HG03469 (cell line): Measurements from ENCODE around the gene IL1RN.

Source experiments
- ATAC-seq: cut with Tn5 transposase; IDR thresholded peaks from one replicate; pipeline ENCODE4 v1.9.1; 2021; ENCODE audit warnings: mild to moderate bottlenecking, moderate library complexity, moderate number of reproducible peaks; ENCODE audit not compliant: unreplicated experiment

Gene IL1RN

GRCh38 chr2:113171334-113172075 lies 44.1 kb downstream of the IL1RN start:
- no peak for ATAC-seq

- ATAC-seq, result no peak
Observed at GRCh38 chr2:113172721-113173541, 45.5 kb downstream of the IL1RN start.

- ATAC-seq, result peak; percentile 71
Observed at GRCh38 chr2:113173542-113174375, 46.4 kb downstream of the IL1RN start, which contains the start of gene PSD4. Gene PSD4, plus strand, starts transcription at chr2:113173971. Its CDS starts 8,486 bp downstream, at chr2:113182457.

DNA sequence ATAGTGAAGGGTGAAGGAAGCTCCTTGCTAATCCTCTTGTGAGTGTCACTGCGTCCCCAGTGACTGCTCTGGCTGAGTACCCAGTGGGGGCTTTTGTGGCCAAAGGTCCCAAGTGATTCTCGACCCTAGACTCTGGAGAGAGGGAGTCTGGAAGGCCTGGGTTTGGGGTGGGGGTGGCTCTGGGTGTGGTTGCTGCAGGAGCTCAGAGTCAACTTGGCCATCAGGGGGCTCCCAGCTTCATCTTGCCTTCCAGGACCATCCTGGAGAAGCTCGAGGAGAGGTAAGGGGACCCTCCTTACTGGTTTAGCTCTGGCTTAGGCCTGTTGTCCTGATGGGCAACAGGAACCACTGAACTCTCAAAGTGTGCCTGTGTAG lies 47.0 kb downstream of the IL1RN start:
- ATAC-seq, result no peak

GRCh38 chr2:113175042-113175628 lies 47.7 kb downstream of the IL1RN start:
- peak; percentile 47 for ATAC-seq

GRCh38 chr2:113175736-113176695 lies 48.6 kb downstream of the IL1RN start:
- ATAC-seq, result no peak

DNA sequence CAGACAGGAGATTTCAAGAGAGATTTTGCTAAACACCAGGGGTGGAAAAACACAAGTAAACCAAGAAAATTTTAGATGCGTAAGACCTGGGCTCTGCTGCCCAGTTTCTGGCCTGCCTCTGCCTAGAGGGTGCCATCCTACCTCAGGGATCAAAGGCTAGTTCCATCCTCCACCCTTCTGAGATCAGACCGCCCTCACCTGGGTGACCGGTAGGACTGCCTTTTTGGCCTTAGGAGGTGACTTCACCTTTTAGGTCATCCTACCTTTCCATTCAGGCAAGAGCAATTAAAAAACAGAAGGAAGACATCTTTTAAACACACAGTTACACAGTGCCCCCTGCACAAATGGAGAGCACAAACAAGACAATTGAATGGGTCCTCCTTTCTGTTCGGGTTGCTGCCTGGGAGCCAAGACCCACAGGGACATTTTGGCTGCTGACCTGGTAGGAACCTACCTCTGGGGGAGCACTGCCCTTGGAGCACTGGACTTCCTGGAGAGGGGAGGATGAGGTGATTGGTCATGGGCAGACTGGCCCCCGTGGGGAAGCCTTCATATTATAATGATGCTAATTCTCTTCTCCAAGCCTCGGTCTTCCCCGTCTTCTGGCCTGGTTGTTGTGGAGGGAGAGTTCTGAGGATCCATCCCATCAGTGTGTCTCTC lies 49.4 kb downstream of the IL1RN start:
- no peak for ATAC-seq

GRCh38 chr2:113178069-113178746 lies 50.8 kb downstream of the IL1RN start:
- no peak for ATAC-seq

DNA sequence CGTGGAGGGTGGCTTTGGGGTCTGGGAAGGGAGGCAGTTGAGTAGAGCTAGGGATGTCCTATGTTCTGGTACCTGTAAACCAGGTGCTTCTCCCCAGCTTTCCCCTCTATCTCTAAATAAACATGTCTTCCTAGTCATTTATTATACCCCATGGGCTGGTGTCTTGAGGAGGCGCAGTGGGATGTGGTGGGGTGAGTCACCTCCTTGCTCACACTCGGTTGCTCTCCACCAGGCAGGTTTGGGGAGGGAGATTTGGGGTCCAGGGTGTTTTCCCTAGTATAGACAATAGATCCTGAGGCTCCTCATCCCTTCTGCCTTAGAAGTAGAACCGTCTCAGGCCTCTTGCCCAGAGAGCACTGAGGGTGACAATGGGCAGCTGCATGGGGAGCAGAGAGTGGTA lies 51.5 kb downstream of the IL1RN start:
- no peak for ATAC-seq

GRCh38 chr2:113179446-113180045 lies 52.1 kb downstream of the IL1RN start:
- ATAC-seq, result no peak

DNA sequence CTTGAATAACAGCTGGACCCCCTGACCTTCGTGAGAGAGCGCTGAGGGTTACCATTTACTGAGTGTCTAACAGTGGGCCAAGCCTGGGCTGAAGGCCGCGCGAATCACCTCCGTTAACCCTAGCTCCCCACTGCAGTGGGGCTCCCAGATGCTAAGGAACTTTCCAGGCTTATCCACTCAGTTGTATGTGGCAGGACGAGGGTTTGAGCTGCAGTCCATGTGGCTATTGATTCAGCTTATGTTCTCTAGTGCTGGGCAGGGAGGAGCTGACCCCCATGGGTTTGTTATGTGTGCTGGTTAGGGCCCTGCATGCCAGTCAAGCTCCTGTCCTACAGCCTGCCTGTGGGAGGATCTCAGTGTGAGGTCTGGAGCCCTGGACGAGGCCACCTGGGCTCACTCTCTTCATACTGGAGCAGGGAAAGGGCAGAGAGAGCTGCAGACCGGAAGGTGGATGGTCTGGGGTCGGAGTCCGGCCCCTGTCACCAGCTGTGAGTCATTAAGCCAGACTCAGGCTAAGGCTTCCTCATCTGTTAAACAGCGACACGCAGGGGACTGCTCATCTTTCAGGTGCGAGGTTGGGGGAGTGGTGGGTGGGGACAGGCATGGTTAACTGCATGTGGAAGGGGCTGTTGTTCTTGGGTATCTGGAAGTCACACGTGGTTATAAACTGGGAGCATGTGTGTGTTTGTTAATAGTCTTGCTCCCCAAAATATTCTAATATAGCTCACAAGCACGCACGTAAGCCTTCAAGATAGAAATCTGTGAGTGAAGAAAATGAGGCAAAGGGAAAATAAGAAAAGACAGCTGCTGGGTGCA lies 52.9 kb downstream of the IL1RN start:
- ATAC-seq, result no peak

- ATAC-seq, result no peak
Observed at GRCh38 chr2:113181258-113182051, 54.1 kb downstream of the IL1RN start.

GRCh38 chr2:113182471-113183260 lies 55.3 kb downstream of the IL1RN start:
- ATAC-seq, result no peak

DNA sequence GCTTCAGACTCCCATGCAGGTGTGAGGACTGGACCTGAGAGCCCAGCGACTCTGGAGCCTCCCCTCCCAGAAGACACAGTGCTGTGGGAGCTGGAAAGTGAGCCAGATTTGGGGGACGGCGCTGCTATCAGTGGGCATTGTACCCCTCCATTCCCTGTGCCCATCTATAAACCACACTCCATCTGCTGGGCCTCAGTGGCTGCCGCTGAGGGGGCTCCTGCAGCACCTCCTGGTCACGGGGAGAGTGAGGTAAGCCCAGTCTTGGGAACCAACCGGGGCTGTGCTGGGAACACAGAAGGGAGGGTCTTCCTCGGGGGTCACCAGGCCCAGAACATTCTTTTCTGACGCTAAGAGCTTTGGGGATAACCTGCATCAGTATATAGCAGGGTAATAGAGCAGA lies 55.9 kb downstream of the IL1RN start:
- ATAC-seq, result no peak
